ENCODE measurements around the gene INSR. TPM values are rescaled to one million over a fixed set of nuclear protein-coding genes. Genes with fewer than 3 reads are reported as not detected.

The INSR gene
- total and polyA plus RNA-seq, 2 donors (not counting 3 experiments of a cell fraction or from before 2014, with no cell fraction given): 4.9 to 19.5 TPM

DNA sequence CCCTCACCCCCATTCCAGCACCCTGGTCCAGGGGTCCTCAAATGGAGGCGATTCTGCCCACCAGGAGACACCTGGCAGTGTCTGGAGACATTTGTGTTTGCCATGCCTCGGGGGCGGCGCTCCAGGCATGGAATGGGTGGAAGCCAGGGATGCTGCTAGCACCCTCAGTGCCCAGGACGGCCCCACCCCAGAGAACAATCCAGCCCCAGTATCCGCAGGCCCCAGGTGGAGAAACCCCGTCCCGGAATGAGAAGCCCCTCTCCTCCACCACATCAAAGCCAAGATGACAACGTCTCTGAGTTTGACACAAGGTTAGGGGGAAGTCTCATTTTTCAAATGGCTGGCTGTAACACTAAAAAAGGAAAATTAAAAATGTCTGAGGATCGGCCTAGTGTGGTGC, 68.5 kb downstream of the INSR start:
- dilution Hi-C loops (cut with MboI; ENCODE audit: extremely low pct_ligation_motif_present, low sequenced_read_pairs): no loop called here

More for the DNA sequence above, 68.5 kb downstream of the INSR start:
- CTCF ChIA-PET: interaction anchor here (1.4 kb wide), 1 partner anchor 14 kb away, joined by 8 read pairs; no protein-coding TSS in a partner anchor
- no peaks in the 10 kb centered on the region for H3K79me2 ChIP-seq (ENCODE audit: control insufficient read depth, insufficient read depth, low read length)
- no peak overlapping the region for H3K4me3 ChIP-seq (replicated peaks in 1 of 3; ENCODE audit: insufficient read depth in 1 of 3, low read depth in 1 of 3, low read length in 3 of 3)
- no peak for TF ChIP-seq CTCF (IDR thresholded peaks at IDR 0.05; ENCODE audit: extremely low read depth in 1 of 2, insufficient read depth in 1 of 2, low read depth in 1 of 2, low read length in 2 of 2)
- TF ChIP-seq MYC (IDR thresholded peaks at IDR 0.05; ENCODE audit: low read depth, low read length): no peak
- TF ChIP-seq POLR2AphosphoS5 (IDR thresholded peaks at IDR 0.05; ENCODE audit: insufficient read depth, low read depth, low read length): no peak
- TF ChIP-seq GATA2 (IDR thresholded peaks at IDR 0.05; ENCODE audit: insufficient read depth, insufficient read length, low read depth, low read length): no peak
- no peak for TF ChIP-seq JUN (IDR thresholded peaks at IDR 0.05; ENCODE audit: borderline replicate concordance, insufficient read depth, insufficient read length, low read depth)
- TF ChIP-seq, protein P1, sequence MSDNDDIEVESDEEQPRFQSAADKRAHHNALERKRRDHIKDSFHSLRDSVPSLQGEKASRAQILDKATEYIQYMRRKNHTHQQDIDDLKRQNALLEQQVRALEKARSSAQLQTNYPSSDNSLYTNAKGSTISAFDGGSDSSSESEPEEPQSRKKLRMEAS (IDR thresholded peaks at IDR 0.05; ENCODE audit: insufficient read depth, insufficient read length): no peak
- no peak for TF ChIP-seq POLR2A (IDR thresholded peaks at IDR 0.05; ENCODE audit: low read depth, low read length)
- no peak for TF ChIP-seq EZH2 (IDR thresholded peaks at IDR 0.05; ENCODE audit: borderline replicate concordance, low read depth, low read length, severe bottlenecking)
- TF ChIP-seq FOS (IDR thresholded peaks at IDR 0.05; ENCODE audit: borderline replicate concordance, insufficient read depth, low read length): no peak
- POLR2A ChIA-PET: no interaction called here
- no peak overlapping the region for H3K27ac ChIP-seq (ENCODE audit: insufficient read depth, low read depth, low read length)
- H3K4me1 ChIP-seq (ENCODE audit: control insufficient read depth, extremely low read depth, insufficient read depth, low read length): no peaks in the 10 kb centered on the region
- no peak overlapping the region for H3K4me2 ChIP-seq (ENCODE audit: insufficient read depth, low read length)
- no peaks in the 10 kb centered on the region for H3K9me1 ChIP-seq (replicated peaks; ENCODE audit: control insufficient read depth, extremely low read depth, insufficient read depth, low read length)
- no peak for DNase-seq (ENCODE audit: low read depth, low spot score)
- no peak overlapping the region for H2AFZ ChIP-seq (ENCODE audit: low read depth, low read length)
- H3K27me3 ChIP-seq (ENCODE audit: control insufficient read depth in 2 of 2, insufficient read depth in 2 of 2, low read length in 2 of 2): no peaks in the 10 kb centered on the region
- no peaks in the 10 kb centered on the region for H3K36me3 ChIP-seq (ENCODE audit: control insufficient read depth in 2 of 2, extremely low read depth in 1 of 2, insufficient read depth in 2 of 2, low read length in 2 of 2)
- BruUV-seq (replicated peaks): no TSS peak
- FAIRE-seq: no peak
- H4K20me1 ChIP-seq (replicated peaks; ENCODE audit: control insufficient read depth, extremely low read depth, insufficient read depth, low read length): no peaks in the 10 kb centered on the region
- intact Hi-C loops (cut with micrococcal nuclease): no loop called here
- H3K9ac ChIP-seq (replicated peaks; ENCODE audit: extremely low read depth, insufficient read depth, low read length): no peak overlapping the region
- H3K9me3 ChIP-seq (replicated peaks; ENCODE audit: control insufficient read depth, insufficient read depth, low read length): no peaks in the 10 kb centered on the region

Measured in endothelial cell of umbilical vein (primary cell).